ENCODE measurements around the gene PRDM15.
"Not testable (repeated sequence)": the region's sequence is repeated elsewhere in the genome, so short reads cannot be mapped to it uniquely, and the experiment has no call there.

PRDM15 gene

DNA sequence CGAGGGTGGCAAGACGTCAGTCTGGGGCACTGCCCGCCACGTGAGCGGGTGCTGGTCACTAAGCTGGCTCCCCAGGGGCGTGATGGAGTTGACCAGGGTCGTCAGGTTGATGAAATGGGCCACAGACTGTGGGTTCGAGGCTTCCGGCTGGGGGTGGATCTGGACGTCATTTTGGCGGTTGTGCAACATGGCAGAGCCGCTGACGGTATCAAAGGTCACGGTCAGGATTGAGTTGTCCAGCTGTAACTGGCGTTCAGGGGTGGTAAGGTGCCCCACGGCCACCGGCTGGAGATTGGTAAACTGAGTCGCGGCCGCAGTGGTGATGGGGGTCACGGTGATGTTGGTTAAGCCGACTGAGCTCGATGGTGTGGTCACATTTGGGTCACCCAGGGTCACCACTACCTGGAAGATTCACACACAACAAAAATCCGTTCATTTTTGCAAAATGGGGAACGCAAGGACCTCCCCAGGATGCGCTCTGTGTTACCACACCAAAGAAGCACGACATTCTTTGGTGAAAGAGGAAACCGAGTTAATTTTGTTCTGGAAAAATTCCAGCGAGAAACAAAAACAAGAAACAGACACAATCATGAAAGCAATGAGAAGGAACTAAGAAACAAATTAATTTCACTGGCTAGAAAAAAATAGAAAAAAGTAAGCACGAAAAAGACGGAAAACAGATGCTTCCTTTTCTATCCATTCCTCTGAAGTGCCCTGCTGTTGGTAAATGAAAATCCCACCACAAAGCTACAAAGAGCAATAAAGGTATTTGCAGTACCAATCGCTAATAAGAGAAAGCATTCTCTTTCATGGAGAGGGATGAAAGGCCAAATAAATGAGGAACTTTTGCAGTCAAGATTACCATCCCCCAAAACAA, 77.6 kb downstream of the PRDM15 start:
- DNase-seq = no peak

DNA sequence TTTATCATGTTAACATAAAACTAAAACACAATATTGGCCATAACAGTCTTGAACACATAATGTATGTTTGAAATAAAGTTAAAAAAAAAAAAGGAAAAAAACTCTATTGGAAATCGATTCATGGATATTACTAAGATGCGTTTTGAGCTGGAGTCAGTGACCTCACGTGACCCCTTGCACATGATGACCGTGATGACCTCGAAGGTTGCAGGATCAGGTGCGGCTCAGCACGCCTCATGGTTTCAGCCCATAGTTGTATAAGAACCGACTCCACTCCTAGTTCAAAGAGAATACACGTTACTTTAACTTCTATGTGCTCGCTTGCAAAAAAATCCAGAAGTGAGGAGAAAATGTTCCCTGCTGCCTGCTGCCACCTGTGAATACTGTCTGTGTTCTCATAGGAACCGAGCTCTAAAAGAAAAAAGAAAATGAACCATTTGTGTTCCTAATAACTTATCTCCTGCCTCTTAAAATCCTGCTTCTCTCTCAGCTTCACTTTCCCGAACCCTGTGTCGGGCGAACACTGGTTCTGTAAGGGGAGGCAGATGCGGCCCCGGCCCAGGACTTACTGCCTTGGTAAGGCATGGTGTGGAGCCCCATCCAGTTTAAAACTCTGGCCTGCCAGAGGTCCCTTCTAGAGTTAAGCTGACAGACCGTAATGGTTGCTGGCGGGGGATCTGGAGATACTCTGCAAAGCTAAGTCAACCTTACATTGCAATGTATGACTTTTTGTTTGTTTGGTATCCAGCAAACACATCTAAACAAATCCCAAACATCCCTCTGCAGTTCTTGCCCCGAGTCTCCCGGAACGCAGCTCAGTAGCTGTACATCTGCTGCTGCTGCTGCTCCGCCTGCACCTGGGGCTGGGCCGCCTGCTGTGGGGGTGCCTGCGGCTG, 78.5 kb downstream of the PRDM15 start:
- no peak for DNase-seq

DNA sequence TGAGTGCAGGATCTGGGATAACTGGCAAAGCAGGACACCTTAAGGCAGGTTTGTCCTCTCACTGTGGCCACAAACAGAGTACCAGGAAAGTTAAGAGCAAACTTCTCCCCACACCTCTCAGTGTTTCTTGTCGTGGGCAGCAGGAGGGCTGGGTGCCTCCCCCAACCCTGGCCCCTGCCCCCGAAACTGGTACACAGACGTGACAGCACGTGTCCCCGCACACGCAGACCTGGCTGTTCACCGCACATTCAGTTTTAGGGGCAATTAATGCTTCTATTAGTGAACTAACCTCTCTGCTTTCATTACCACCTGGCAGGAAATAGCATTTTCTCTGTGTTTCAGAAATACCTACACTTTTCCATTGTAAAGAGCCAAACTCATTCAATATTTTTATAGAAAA, 79.4 kb downstream of the PRDM15 start:
- no peak for DNase-seq

DNA sequence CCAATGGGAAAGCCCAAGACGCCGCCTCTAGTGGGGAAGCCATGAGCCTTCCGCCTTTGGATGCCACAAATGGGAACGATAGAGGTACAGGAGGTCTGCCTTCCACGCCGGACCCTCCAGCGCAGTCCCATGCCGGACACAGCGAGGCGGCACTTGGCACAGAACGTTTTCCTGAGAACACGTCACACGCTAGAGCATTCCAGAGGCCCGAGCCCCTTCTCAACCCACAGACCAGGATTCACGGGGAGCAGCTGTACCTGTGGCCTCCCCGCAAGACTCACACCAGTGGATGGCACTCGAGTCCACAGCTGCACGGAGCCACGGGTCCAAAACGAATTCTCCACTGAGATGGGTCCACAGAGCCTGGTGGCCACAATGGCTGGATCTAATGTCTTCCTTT, 80.8 kb downstream of the PRDM15 start:
- no peak for DNase-seq

DNA sequence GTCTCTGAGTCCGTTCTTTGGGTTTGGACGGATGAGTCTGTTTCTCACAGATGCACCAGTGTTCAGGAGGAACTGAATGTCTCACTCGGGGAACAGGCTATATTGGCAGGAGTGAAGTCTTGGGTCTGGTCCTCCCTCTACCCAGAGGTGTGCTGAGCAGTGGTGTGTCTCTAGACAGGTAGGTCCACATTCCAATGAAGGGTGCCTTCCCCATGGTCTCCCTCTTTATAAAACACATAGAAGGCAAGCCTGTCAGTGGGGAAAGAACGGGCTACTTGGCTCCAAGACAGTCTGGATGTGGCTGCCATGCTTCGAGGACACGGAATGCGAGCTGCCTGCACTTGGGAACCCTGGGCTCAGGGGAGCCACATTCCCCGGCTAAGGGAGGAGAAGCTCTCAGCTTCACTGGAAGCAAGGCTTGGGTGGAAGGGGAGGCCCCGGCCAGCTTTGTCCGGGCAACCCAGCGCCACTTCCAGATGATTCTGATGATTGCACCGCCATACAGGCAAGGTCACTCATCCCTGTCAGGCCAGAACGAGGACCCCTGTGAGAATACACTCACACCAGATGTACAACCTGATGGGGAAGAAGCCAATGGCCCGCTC, 82.6 kb downstream of the PRDM15 start:
- DNase-seq = no peak

DNA sequence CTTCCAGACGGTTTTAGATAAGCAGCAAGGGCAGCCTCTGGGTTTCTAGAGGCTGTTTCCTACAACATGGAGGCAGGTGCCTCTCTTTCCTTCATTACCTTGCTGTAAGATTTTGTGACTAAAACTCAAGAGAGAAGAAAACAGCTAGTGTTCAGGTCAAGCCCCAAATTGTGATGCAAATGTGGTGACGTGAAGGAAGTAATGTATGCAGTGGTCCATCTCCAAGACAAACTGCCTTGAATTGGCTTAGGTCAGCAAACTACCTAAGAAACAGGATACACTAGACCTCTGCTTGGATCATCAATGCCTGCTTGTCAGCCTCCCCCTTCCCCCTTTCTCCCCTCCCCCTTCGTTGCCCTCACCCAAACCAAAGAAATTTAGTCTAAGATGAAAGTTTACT, 83.4 kb downstream of the PRDM15 start:
- no peak for DNase-seq

DNA sequence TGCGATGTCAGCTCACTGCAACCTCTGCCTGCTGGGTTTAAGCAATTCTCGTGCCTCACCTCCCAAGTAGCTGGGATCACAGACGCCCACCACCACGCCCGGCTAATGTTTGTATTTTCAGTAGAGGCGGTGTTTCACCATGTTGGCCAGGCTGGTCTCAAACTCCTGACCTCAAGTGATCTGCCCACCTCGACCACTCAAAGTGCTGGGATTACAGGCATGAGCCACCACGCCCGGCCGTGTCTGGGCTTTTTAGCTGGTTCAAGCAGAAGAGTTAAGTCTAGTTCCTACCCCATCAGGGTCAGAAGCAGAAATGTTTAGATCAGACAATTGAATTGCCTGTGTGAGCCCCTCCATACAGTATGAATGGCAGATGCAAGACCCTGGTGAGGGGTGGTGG, 84.5 kb downstream of the PRDM15 start:
- DNase-seq = no peak

DNA sequence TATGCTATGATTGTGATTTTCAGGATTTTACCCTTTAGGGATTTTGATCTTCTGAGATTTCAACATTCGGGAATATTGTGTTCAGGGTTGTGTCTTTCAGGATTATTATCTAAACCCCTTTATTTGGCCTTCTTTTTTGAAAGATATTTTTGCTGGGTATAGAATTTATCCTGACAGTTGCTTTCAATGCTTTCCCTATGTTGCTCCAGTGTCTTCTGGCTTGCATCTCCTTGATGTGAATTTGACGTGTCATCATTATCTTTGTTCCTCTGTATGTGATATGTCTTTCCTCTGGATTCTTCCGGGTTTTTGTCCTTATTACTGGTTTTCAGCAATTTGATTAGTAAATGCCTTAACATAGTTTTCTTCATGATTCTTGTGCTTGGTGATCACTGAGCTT, 86.4 kb downstream of the PRDM15 start:
- no peak for DNase-seq

DNA sequence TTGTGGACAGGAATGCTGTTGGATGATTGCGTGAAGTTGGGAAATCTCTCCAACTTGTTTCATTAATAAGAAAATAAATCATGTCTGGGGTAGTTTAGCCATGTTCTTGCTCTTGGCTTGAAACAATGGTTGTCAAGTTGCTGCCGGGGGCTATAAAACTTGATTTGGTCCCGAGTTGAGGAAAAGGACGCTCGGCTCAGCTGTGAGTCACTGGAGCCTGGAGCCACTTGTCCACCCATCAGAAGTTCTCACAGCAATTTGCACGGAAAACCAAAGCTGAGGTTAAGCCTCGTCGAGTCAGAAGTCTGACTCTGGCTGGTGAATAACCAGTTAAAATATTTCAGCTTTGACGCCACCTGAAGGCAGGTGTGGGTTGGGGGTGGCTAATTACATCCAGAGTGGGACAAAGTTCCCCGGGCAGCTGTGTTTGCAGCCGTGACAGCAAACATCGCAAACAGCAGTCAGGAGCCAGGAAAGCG, 92.6 kb downstream of the PRDM15 start:
- DNase-seq = no peak

DNA sequence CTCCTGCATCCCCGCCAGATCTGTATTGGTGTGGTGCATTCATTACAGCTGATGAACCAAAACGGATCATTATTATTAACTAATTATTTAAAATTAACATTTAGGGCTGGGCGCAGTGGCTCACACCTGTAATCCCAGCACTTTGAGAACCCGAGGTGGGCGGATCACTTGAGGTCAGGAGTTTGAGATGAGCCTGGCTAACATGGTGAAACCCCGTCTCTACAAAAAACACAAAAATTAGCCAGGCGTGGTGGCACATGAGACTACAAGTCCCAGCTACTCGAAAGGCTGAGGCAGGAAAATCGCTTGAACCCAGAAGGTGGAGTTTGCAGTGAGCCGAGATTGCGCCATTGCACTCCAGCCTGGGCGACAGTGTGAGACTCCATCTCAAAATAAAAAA, 93.9 kb downstream of the PRDM15 start:
- DNase-seq = not testable (repeated sequence)

DNA sequence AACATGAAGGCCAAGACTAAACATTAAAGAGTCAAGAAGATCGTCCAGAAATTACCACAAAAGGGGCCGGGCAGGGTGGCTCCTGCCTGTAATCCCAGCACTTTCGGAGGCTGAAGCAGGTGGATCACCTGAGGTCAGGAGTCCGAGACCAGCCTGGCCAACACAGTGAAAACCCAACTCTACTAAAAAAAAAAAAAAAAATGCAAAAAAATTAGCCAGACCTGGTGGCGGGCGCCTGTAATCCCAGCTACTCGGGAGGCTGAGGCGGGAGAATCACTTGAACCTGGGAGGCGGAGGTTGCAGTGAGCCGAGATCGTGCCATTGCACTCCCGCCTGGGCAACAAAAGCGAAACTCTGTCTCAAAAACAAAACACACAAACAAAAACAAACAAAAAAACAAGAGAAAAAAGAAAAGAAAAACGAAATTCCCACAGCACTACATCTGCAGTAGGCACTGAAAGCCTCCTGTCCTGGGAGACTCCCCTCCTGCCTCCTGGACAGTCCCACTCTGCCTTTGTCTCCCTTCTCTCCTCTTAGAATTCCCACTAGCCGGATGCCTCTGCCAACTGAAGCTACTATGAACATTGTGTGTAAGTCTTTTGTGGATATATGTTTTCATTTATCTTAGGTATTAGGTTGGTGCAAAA, 94.6 kb downstream of the PRDM15 start:
- DNase-seq = no peak

DNA sequence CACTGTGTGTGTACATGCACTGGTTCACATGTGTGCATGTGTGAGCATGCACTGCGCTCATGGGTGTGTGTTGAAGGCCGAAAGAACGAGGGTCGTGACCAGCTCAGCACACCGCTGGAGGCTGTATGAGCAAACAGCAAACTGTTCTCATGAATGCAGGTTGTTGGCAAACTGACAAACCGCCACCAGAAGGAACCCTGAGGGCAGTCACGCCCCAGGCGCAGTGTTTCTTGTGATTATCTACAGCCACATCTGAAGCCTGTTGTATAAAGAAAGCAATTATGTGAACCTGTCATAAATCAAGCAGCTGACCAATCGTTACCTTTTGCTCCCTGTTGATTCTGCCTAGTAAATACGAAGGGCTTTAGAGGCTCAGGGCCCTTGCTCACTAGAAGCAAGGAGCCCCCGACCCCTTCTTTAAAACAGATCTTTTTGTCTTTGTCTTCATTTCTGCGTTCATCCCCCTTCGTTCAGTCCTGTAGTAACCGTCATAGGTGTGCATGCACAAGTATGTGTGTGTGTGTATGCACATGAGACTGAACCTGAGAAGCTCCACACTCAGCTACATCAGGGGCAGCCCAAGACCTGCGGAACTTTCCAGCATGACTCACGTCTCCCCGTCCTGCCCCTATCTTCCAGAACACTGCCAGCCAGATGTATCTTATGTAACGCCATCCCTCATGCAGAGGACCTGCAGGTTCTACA, 95.5 kb downstream of the PRDM15 start:
- no peak for DNase-seq

DNA sequence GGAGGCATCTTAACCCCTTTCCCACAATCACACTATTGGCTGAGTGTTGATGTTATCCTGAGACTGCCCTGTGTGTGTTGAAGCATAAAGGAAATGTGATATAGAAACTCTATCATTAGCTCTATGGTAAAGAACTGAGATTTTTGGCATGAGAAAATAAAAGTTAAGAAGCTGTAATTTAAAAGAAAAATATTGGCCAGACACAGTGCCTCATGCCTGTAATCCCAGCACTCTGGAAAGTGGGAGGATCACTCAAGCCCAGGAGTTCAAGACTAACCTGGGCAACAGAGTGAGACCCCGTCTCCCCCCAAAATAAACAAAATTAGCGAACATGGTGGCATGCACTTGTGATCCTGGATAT, 98.1 kb downstream of the PRDM15 start:
- no peak for DNase-seq

DNA sequence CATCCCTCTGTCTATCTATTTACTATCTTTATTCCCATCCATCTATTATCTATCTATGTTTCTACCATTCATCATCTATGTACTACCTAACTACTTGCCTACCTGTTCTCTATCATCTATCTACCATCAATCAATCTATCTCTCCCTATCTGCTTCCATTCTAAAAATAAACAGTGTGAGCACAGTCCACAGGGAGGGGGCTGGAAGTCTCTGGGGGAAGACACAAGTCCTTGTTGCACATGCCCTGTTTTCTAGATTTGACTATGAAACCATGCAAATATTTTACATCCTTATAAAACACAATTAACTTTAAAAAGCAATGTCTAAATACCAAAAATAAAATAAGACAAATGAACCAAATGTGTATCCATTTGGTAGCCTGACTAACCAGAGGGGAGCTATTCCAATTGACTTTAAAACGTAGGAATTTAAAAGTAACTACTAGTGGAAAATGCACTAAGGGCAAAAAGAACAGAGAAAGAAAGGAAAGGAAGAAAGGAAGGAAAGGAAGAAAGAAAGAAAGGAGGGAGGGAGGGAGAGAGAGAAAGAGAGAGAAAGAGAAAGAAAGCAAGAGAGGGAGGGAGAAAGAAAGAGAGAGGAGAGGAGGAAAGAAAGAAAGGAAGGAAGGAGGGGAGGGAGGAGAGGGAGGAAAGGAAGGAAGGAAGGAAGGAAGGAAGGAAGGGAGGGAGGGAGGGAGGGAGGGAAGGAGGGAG, 98.7 kb downstream of the PRDM15 start:
- DNase-seq = no peak

DNA sequence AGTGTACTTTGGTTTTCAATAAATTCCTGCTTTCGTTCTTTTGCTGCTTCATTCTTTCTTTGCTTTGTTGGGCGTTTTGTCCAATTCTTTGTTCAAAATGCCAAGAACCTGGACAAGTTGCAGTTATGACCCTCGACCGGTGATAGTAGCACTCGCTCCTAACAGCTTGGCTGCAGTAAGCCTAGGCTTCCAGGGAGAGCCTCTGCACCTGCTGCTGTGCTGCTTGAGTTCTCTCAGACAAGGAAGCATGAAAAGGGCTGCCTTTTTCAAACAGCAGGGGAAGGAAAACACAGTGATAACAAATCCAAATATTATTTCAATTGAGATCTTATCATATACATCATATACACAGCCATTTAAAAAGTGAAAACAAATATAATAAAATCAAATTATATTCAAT, 99.5 kb downstream of the PRDM15 start:
- no peak for DNase-seq

DNA sequence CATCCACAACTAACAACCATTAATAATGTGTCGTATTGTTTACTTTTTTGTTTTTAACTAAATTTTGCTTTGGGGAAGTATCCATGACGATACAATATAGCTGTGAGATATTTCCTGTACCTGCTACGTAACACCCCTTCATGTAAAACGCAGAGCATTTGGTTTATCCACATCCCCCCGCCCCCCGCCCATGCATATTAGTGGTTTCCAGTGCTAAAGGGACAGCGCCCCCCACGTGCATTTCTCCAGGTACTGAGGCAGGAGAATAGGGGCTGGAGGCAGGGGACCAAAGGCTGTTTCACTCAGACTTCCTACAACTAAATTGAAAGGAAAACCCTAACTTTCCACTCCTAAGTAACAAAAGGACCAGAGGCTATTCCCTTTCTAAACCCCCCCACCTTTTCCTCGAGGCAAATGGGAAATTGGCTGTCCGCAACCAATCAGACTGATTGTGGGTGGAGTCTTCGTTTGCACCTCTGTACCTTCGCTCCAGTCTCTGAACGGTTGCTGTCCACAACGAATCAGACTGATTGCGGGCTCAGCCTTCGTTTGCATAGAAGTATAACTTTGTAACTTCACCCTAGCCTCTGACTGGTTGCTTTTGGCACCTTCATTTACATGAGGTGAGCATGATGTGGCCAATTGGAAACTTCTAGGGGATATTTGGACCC, 100.1 kb downstream of the PRDM15 start:
- DNase-seq = no peak

DNA sequence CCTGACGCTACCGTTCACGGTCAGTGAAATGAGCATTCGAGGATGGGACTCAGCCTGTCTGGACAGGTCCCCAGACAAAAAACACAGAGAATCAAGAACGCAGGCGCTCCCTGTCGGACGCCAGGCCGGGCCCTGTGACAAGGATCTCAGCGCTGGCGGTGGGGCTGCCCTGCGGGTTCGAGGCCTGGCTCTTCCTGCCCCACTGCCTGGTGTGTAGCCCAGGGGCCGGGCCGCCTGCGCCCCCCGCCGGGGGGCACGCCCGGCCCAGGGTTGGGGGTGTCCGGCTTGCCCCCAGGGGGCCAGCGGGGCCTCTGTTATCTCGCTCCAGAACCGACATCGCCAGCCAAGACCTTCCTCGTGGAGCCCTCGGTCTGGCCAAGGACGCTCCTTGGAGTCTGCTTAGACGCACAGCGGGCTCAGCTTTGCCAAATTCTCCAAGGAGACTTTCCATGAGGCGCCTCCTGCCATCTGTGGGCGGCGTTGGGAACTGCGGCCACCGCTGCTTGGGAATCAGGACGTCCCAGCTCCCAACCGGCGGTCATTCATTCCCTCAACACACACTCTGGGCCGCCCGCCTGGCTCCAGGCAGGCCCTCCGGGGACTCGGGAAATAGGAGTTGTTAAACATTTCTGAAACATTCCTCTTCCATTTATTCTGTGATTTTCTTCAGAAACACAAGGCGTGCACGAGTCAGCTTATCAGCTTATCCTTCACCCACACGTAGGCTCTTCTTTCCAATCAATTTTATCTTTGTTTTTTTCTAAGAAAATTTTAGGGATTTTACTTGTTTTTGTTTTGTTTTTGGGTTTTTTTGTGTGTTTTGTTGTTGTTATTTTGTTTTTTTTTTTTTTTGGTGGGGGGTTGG, 101.0 kb downstream of the PRDM15 start:
- DNase-seq = peak; percentile 18

DNA sequence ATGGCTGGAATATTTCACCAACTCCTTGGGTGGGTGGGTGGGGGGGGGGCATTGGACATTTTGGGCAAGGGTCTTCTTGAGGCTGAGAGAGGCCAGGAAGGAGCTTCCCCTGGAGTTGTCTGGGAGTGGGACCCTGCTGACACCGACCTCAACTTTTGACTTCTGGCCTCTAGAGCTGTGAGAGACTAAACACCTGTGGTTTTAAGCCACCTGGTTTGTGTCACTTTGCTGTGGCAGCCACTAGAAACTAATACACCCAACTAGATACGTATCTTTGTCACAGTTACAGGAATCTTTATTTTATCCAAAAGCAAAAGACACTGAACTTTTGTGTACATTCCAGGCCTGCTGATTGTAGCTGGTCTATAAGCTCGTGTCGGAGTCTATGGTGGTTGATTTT, 102.4 kb downstream of the PRDM15 start:
- DNase-seq = no peak

DNA sequence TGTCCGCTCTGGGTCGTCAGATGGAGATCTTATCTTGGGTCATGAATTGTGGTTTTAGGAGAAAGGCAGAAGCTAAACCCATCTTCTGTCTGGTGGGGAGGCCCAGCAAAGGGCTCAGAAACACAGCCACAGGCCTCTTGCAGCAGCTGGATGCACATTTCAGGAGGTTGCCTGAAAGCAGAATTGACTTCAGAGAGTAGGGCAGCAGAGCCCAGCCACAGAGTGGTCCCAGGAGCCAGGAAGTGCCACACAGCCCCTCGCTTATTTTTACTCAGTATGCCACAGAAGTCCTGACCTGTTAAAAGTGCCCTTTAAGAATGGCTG, 104.0 kb downstream of the PRDM15 start:
- no peak for DNase-seq

DNA sequence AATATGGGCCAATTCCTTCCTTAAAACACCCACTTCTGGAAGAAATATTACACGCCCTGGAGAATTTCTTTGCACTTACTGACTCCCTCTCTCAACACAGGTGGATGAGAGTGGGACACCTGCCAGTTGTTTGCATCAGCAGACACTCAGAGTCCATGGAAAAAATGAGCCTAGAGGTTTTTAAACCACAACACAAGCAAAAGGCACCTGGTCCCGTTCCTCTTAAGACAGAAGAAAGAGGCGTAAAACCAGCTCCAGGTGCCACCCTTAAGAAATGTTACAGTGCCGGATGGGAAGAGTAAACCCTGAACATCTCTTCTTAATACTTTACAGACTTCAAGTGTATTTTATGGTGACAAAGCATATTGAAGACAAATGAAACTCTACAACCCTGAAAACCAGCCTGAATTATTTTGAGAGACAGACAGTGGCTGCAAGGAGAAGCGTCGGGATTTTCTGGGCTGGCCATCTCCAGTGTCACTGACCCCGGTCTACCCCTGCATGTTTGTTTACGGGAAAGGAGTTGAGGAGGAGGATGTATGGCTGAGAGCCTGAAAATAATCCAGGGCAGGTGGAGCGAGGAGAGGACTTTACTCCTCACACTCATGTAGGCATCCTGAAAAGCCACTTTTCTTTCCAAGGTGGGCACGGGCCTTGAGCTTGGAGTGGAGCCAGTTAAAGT, 104.5 kb downstream of the PRDM15 start:
- no peak for DNase-seq

All from CD4-positive, alpha-beta T cell treated with Interferon gamma for 1 hour (primary cell).